A673 (cell line): ENCODE data around the gene EAF1. TPM values are rescaled to one million over a fixed set of nuclear protein-coding genes. Genes with fewer than 3 reads are reported as not detected.

Experiments used
- BruUV-seq: library from RNA; stranded (reverse); fragments of 400-500 nt; replicated peaks from 2 replicates; lab custom pipeline; 2021; lab: Mats Ljungman, UMichigan
- CTCF ChIA-PET: fragments of 300-600 bp; sonication (Branson Sonifier 250); formaldehyde crosslinking; loops from one replicate; lab custom pipeline; 2022; ENCODE audit warnings: antibody characterized with exemption; lab: Charles Lee
- POLR2A ChIA-PET: fragments of 300-600 bp; sonication (Branson Sonifier 250); formaldehyde crosslinking; loops from one replicate; lab custom pipeline; 2022; ENCODE audit warnings: antibody characterized with exemption; ENCODE audit not compliant: low non-redundant PET; lab: Charles Lee
- DNase-seq: peaks from one replicate; pipeline ENCODE4 v3.0.0-alpha.2; 2015; ENCODE audit warnings: low spot score
- H3K27ac ChIP-seq: fragments of 200-600 bp; sonication (generic); 2 replicates; pipeline ENCODE4 v1.5.1; 2016; ENCODE audit warnings: mixed run types, low read depth, mild to moderate bottlenecking, mixed read lengths, antibody characterized with exemption, low read length; ENCODE audit not compliant: poor library complexity, severe bottlenecking
- H3K27me3 ChIP-seq: fragments of 200-600 bp; sonication (generic); replicated peaks from 2 replicates; pipeline ENCODE4 v1.6.1; 2017; ENCODE audit warnings: mixed run types, low read depth, mild to moderate bottlenecking, mixed read lengths, antibody characterized with exemption, low read length; ENCODE audit not compliant: insufficient read depth, poor library complexity
- H3K36me3 ChIP-seq: fragments of 200-600 bp; sonication (generic); 2 replicates; pipeline ENCODE4 v1.6.1; 2016; ENCODE audit warnings: mixed run types, mild to moderate bottlenecking, mixed read lengths, antibody characterized with exemption, low read length; ENCODE audit not compliant: insufficient read depth, poor library complexity, severe bottlenecking
- H3K4me1 ChIP-seq: fragments of 200-600 bp; sonication (generic); 2 replicates; pipeline ENCODE4 v1.6.1; 2017; ENCODE audit warnings: mixed run types, mild to moderate bottlenecking, mixed read lengths, antibody characterized with exemption, low read length; ENCODE audit not compliant: insufficient read depth, poor library complexity, severe bottlenecking
- H3K4me3 ChIP-seq: fragments of 200-600 bp; sonication (generic); 2 replicates; pipeline ENCODE4 v1.5.1; 2016; ENCODE audit warnings: low read depth, mixed run types, mild to moderate bottlenecking, mixed read lengths, low read length; ENCODE audit not compliant: poor library complexity, severe bottlenecking
- H3K9me3 ChIP-seq: fragments of 200-600 bp; sonication (generic); 2 replicates; pipeline ENCODE4 v1.6.1; 2016; ENCODE audit warnings: mixed run types, low read depth, mild to moderate bottlenecking, mixed read lengths, antibody characterized with exemption, low read length; ENCODE audit not compliant: poor library complexity, severe bottlenecking
- EZH2 ChIP-seq: fragments of 200-600 bp; sonication (generic); IDR thresholded peaks from 2 replicates; pipeline ENCODE4 v1.6.1; 2017; ENCODE audit warnings: borderline replicate concordance, low read depth, mild to moderate bottlenecking, mixed read lengths, antibody characterized with exemption, low read length; ENCODE audit not compliant: poor library complexity, severe bottlenecking
- intact Hi-C: fragments of 100-400 bp; cut with micrococcal nuclease; formaldehyde crosslinking; loops from one replicate; pipeline ENCODE4 v1.10.0; 2022; ENCODE audit not compliant: unreplicated experiment
- total RNA-seq: library from RNA; stranded (reverse); gene quantifications from 2 replicates; pipeline ENCODE4 v1.2.3, GENCODE V29; 2021
- TF ChIP-seq, protein P1 (sequence below): fragments of 300-800, 200-600 bp; sonication (generic); conservative IDR thresholded peaks from 2 replicates; pipeline ENCODE4 v1.5.1; 2017; ENCODE audit warnings: low read depth, mild to moderate bottlenecking, antibody characterized with exemption, low read length, moderate library complexity, mixed read lengths

EAF1 gene
- total RNA-seq, 1 experiment from 2014 or later, result 28.7 TPM

DNA sequence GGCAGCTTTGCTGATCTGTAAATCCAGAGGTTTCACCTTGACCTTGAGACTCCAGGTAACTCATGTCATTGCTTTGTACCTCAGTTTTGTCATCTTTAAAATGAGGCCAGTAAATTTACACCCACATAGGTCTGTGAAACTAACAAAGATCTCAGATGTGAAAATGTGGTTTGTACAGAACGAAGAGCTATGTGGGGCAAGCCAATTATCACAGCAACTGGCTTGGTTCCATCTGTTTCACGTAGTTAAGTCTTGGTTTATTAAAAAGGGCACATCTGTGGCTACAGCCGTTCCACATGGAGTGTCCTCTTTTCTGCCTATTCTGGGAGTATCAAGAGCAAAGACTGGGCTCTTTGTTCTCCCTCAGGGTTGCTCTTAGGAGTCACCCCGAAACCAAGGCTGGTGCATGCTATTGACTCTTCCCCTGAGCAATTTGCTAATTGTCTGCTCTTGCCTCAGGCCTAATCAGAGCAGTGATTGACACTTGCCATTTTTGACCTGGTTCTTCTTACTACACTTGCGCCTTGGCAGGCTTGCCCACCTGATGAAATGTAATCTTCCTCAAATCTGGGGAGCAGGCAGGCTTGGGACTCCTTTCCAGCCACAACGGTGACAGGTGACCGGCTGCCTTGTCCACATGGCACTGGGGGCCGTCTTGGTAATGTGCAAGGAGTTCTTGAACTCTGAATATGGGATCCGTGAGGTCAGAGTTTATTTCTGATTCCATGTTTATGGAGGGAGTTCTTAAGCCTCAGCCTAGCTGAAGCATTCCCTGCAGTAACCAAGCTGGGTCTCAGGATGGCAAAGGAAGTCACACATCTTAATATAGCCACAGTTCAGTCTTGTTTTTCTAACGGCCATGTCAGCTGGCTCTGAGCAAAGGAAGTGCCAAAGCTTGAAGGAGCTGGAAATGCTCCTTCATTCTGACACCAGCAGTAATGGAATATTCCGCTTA lies 40.1 kb downstream of the EAF1 start:
- Histone ChIP-seq H3K27me3 (peaks cover 5% of the 10 kb centered on the region), H3K4me3 (no peak overlapping the region), H3K36me3 (no peaks in the 10 kb centered on the region), H3K4me1 (no peaks in the 10 kb centered on the region), H3K9me3 (no peaks in the 10 kb centered on the region), H3K27ac (no peak overlapping the region)
- no peak for DNase-seq
- no TSS peak for BruUV-seq
- intact Hi-C loops, result no loop called here
- ChIA-PET CTCF (no interaction called here), POLR2A (no interaction called here)
- TF ChIP-seq, protein P1, sequence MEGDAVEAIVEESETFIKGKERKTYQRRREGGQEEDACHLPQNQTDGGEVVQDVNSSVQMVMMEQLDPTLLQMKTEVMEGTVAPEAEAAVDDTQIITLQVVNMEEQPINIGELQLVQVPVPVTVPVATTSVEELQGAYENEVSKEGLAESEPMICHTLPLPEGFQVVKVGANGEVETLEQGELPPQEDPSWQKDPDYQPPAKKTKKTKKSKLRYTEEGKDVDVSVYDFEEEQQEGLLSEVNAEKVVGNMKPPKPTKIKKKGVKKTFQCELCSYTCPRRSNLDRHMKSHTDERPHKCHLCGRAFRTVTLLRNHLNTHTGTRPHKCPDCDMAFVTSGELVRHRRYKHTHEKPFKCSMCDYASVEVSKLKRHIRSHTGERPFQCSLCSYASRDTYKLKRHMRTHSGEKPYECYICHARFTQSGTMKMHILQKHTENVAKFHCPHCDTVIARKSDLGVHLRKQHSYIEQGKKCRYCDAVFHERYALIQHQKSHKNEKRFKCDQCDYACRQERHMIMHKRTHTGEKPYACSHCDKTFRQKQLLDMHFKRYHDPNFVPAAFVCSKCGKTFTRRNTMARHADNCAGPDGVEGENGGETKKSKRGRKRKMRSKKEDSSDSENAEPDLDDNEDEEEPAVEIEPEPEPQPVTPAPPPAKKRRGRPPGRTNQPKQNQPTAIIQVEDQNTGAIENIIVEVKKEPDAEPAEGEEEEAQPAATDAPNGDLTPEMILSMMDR, result no peak
- no peak for TF ChIP-seq EZH2

DNA sequence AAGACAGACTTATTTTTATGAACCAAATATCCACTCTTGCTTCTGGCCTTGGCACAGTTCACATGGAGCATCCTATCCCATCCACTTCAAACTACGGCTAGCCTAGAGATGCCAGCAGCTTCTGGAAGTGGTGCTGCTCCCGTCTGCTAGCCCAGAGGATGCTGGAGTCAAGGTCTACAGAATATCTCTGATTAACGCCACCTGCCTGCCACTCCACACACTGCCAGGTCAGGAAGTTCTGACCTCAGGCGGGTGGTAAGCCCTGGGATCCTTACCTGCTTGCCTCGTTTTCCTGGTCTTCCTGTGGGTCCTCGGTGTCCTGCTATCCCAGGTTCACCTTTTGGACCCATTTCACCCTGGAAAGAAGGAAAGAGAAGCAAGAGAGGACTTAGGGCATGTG lies 42.9 kb downstream of the EAF1 start:
- no TSS peak for BruUV-seq
- ChIA-PET CTCF (no interaction called here), POLR2A (no interaction called here)
- DNase-seq, result no peak
- intact Hi-C loops, result no loop called here
- Histone ChIP-seq H3K4me3 (no peak overlapping the region), H3K36me3 (no peaks in the 10 kb centered on the region), H3K27ac (no peak overlapping the region), H3K4me1 (no peaks in the 10 kb centered on the region), H3K9me3 (no peaks in the 10 kb centered on the region), H3K27me3 (peaks cover 5% of the 10 kb centered on the region)
- TF ChIP-seq, protein P1, result no peak
- no peak for TF ChIP-seq EZH2

DNA sequence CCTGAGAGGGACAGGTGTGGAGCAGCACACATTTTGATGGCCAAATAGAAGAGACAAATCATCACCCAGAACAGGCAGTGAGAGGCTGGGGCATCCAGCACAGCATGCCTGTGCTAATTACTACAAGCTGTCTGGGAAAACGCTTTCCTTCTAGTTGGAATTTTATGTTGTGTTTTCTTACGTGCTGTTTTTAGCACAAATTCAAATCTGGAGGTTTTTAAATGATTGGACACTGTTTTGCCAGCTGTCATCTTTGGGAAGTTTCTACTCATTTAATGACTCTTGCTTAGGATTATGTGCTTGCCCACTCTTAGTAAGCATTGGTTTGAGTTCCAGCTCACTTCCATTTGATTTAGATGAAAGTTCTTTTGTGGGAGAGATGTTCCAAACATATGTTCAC lies 43.5 kb downstream of the EAF1 start:
- Histone ChIP-seq H3K4me1 (no peaks in the 10 kb centered on the region), H3K36me3 (no peaks in the 10 kb centered on the region), H3K4me3 (no peak overlapping the region), H3K27ac (no peak overlapping the region), H3K9me3 (no peaks in the 10 kb centered on the region), H3K27me3 (peaks cover 5% of the 10 kb centered on the region)
- POLR2A ChIA-PET, result no interaction called here
- CTCF ChIA-PET, result no interaction called here
- intact Hi-C loops, result no loop called here
- TF ChIP-seq EZH2, result no peak
- TF ChIP-seq, protein P1, result no peak
- BruUV-seq, result no TSS peak
- DNase-seq, result no peak
